SK-N-SH (cell line): ENCODE measurements around the gene EEF1E1. TPM values are rescaled to one million over a fixed set of nuclear protein-coding genes. Genes with fewer than 3 reads are reported as not detected.

Experiments
- CTCF ChIA-PET: fragments of 300-600, 350-600 bp; formaldehyde crosslinking; extraction: SDS; loops from one replicate; lab custom pipeline; 2021; lab: Yijun Ruan, JAX
- POLR2A ChIA-PET: fragments of 350-600 bp; sonication (Branson Sonifier 250); formaldehyde crosslinking; extraction: SDS; loops from one replicate; lab custom pipeline; 2020; ENCODE audit warnings: antibody characterized with exemption, inconsistent platforms; lab: Yijun Ruan, JAX
- DNase-seq: peaks from one replicate; pipeline ENCODE4 v3.0.0; 2012
- H2AFZ ChIP-seq: fragments of 200-600 bp; sonication (generic); 2 replicates; pipeline ENCODE4 v1.8.1; 2016; ENCODE audit warnings: antibody characterized with exemption, mild to moderate bottlenecking, low read depth
- H3F3A ChIP-seq: fragments of 200-600 bp; sonication (generic); replicated peaks from 2 replicates; pipeline ENCODE3; 2016; ENCODE audit warnings: antibody characterized with exemption, mild to moderate bottlenecking; ENCODE audit not compliant: insufficient read depth
- H3K27ac ChIP-seq, 2 experiments: fragments of 200-500 bp in 1 of 2; fragments of 200-600 bp in 1 of 2; sonication (Bioruptor generic) in 1 of 2; sonication (generic), shearing (Covaris generic) in 1 of 2; 2 replicates each; pipeline versions ENCODE4 v1.5.1 to v1.6.1; 2014 to 2016; ENCODE audit warnings: low read depth in 2 of 2, inconsistent platforms in 1 of 2, low read length in 1 of 2, mild to moderate bottlenecking in 1 of 2, mixed read lengths in 1 of 2
- H3K27me3 ChIP-seq: fragments of 200-600 bp; sonication (generic), shearing (Covaris generic); 2 replicates; pipeline ENCODE4 v1.6.1; 2016; ENCODE audit warnings: mixed run types; ENCODE audit not compliant: insufficient read depth
- H3K36me3 ChIP-seq, 2 experiments: fragments of 200-500 bp in 1 of 2; fragments of 200-600 bp in 1 of 2; sonication (Bioruptor generic) in 1 of 2; sonication (generic) in 1 of 2; replicated peaks in 1 of 2; 2 replicates each; pipeline versions ENCODE3 to v1.5.1; 2014 to 2016; ENCODE audit warnings: low read length in 1 of 2, mild to moderate bottlenecking in 1 of 2; ENCODE audit not compliant: insufficient read depth in 2 of 2, control insufficient read depth in 1 of 2
- H3K4me1 ChIP-seq, 2 experiments: fragments of 200-500 bp in 1 of 2; fragments of 200-600 bp in 1 of 2; sonication (Bioruptor generic) in 1 of 2; sonication (generic), shearing (Covaris generic) in 1 of 2; 2 replicates each; pipeline versions ENCODE4 v1.5.1 to v1.6.1; 2014 to 2016; ENCODE audit warnings: low read depth in 1 of 2, low read length in 1 of 2, mixed run types in 1 of 2; ENCODE audit not compliant: insufficient read depth in 2 of 2, control insufficient read depth in 1 of 2
- H3K4me2 ChIP-seq: fragments of 200-600 bp; sonication (generic), shearing (Covaris generic); 2 replicates; pipeline ENCODE4 v1.6.1; 2017; ENCODE audit warnings: mixed run types
- H3K4me3 ChIP-seq, 2 experiments: fragments of 200-500 bp in 1 of 2; fragments of 200-600 bp in 1 of 2; sonication (Bioruptor generic) in 1 of 2; sonication (generic), shearing (Covaris generic) in 1 of 2; 2 replicates each; pipeline versions ENCODE4 v1.5.1 to v1.8.1; 2014 to 2016; ENCODE audit warnings: low read depth in 2 of 2, inconsistent platforms in 1 of 2, low read length in 1 of 2, mild to moderate bottlenecking in 1 of 2, mixed read lengths in 1 of 2, moderate library complexity in 1 of 2
- H3K79me2 ChIP-seq: fragments of 200-600 bp; sonication (generic); 2 replicates; pipeline ENCODE4 v1.8.1; 2017; ENCODE audit warnings: mild to moderate bottlenecking; ENCODE audit not compliant: insufficient read depth
- H3K9ac ChIP-seq: fragments of 200-600 bp; sonication (generic); 2 replicates; pipeline ENCODE4 v1.6.1; 2017; ENCODE audit warnings: mixed run types
- H3K9me2 ChIP-seq: fragments of 200-600 bp; sonication (generic); 2 replicates; pipeline ENCODE4 v1.6.1; 2017; ENCODE audit warnings: mixed run types
- H3K9me3 ChIP-seq: fragments of 200-600 bp; sonication (generic); 2 replicates; pipeline ENCODE4 v1.6.1; 2017; ENCODE audit warnings: mixed run types, mild to moderate bottlenecking, moderate library complexity
- H4K20me1 ChIP-seq: fragments of 200-600 bp; sonication (generic); 2 replicates; pipeline ENCODE4 v1.6.1; 2017; ENCODE audit warnings: mild to moderate bottlenecking, mixed run types; ENCODE audit not compliant: insufficient read depth
- FOSL2 ChIP-seq: IDR thresholded peaks from 2 replicates; pipeline ENCODE4 v1.4.0; 2012; ENCODE audit warnings: low read depth, mild to moderate bottlenecking, moderate library complexity, borderline replicate concordance
- FOXJ3 ChIP-seq: sonication (generic); formaldehyde crosslinking; IDR thresholded peaks from 2 replicates; pipeline ENCODE4 v1.5.1; 2020; ENCODE audit warnings: mild to moderate bottlenecking, missing genetic modification reagents
- MXI1 ChIP-seq: IDR thresholded peaks from 2 replicates; pipeline ENCODE4 v1.6.1; 2012; ENCODE audit warnings: mild to moderate bottlenecking, low read depth, low read length, improper control_type of control experiment
- NRF1 ChIP-seq: IDR thresholded peaks from 2 replicates; pipeline ENCODE4 v1.6.1; 2012; ENCODE audit warnings: low read depth, mild to moderate bottlenecking, low read length
- PBX3 ChIP-seq: IDR thresholded peaks from 2 replicates; pipeline ENCODE4; 2012
- POLR2AphosphoS5 ChIP-seq: IDR thresholded peaks from 2 replicates; pipeline ENCODE4 v1.6.1; 2012; ENCODE audit warnings: low read depth, low read length
- REST ChIP-seq: IDR thresholded peaks from 2 replicates; pipeline ENCODE4 v1.6.1; 2012; ENCODE audit warnings: mild to moderate bottlenecking, low read depth, low read length, moderate library complexity
- SIN3A ChIP-seq: IDR thresholded peaks from 2 replicates; pipeline ENCODE4 v1.6.1; 2012; ENCODE audit warnings: low read depth, mild to moderate bottlenecking, low read length, moderate library complexity, borderline replicate concordance
- USF1 ChIP-seq: IDR thresholded peaks from 2 replicates; pipeline ENCODE4 v1.4.0; 2012; ENCODE audit warnings: low read depth, borderline replicate concordance
- USF2 ChIP-seq: fragments of 150-350 bp; IDR thresholded peaks from 2 replicates; pipeline ENCODE4 v1.6.1; 2017; ENCODE audit warnings: antibody characterized with exemption, low read length, low read depth, borderline replicate concordance
- WGBS: methylation state at CpG from one replicate; pipeline ENCODE4 v1.1.6; 2017; ENCODE audit warnings: low lambda C conversion rate; 5-methylcytosine and 5-hydroxymethylcytosine counted together
- polyA plus RNA-seq, 3 experiments: library from polyadenylated mRNA; depleted of rRNA; stranded (reverse); fragments of >200 nt; gene quantifications; 2 replicates each; pipeline ENCODE4 v1.2.3, GENCODE V29; 2012
- TF ChIP-seq, protein P1 (sequence below): fragments of 200-600 bp; sonication (generic); IDR thresholded peaks from 2 replicates; pipeline ENCODE4 v1.6.1; 2017; ENCODE audit warnings: antibody characterized with exemption, mild to moderate bottlenecking, moderate library complexity

The EEF1E1 gene
- polyA plus RNA-seq, 1 of the 3 experiments (the other 2 are of a cell fraction): 60.8 TPM

DNA sequence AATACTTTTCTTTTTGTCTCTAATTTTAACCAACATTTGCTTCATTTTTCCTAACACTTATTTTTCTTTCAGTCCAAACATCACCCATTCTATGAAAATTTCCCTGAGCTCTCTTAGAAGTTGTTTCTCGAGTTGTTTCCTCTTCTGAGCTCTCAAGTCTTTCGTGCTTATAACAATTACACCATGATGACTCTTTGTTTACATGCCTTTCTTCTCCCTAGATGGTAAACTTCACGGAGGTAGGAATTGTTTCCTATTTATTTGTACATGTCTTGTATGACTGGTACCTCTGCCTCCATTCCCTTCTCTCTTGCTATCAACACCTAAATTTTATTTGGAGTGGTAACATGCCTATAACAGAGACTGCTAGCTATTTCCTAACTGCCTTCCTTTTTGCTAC lies 44.6 kb downstream of the EEF1E1 start:
- Histone ChIP-seq H4K20me1 (no peaks in the 10 kb centered on the region), H3K4me2 (no peak overlapping the region), H2AFZ (no peak overlapping the region), H3K9ac (no peak overlapping the region), H3K9me2 (no peaks in the 10 kb centered on the region), H3K27ac (no peak overlapping the region), H3K9me3 (no peaks in the 10 kb centered on the region), H3K4me1 (no peaks in the 10 kb centered on the region; a peak in 1 of 4 replicates), H3F3A (peaks cover 4% of the 10 kb centered on the region), H3K36me3 (peaks cover 12 to 38% of the 10 kb centered on the region in 2 experiments), H3K79me2 (no peaks in the 10 kb centered on the region; the same call in 1 of the 2 replicates), H3K27me3 (no peaks in the 10 kb centered on the region), H3K4me3 (no peak overlapping the region)
- TF ChIP-seq SIN3A (no peak), MXI1 (no peak), POLR2AphosphoS5 (no peak)
- WGBS: 87% methylated on average over 3 of the region's 3 CpGs
- no peak for DNase-seq
- POLR2A ChIA-PET: interaction anchor here (0.6 kb wide), 1 partner anchor 37 kb away, joined by 3 read pairs; no protein-coding TSS in a partner anchor
- CTCF ChIA-PET: interaction anchor here (1.2 to 1.7 kb wide), 3 partner anchors 51 to 335 kb away, joined by 3 to 7 read pairs (median 6); no protein-coding TSS in a partner anchor

DNA sequence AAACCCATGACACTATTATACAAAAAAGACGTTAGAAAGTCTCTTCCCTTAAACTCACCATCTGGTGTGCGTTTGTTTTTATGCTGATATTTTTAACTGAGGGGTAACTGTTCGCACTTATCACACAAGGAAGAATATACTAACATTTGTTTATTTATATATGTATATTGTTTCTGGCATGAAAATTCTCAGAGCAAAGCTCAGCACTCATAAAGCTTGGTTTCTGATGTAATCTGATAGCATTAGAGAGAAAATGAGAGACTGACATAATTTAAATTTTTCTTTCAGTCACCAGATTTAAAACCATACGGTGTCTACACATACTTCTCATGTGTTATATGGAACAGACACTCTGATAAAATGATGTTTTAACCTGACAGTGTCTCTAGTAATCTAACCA lies 45.1 kb downstream of the EEF1E1 start:
- Histone ChIP-seq H3K4me2 (no peak overlapping the region), H4K20me1 (no peaks in the 10 kb centered on the region), H3K4me3 (no peak overlapping the region), H3K9ac (no peak overlapping the region), H3K4me1 (no peaks in the 10 kb centered on the region), H2AFZ (no peak overlapping the region)
- CTCF ChIA-PET: interaction anchor here (0.8 to 1.7 kb wide), 2 partner anchors 32 to 335 kb away, joined by 3 to 6 read pairs; no protein-coding TSS in a partner anchor
- 89% methylated on average over 4 of the region's 4 CpGs for WGBS
- no peak for TF ChIP-seq POLR2AphosphoS5
- TF ChIP-seq FOSL2: no peak
- no peak for TF ChIP-seq REST
- TF ChIP-seq FOXJ3: no peak
- no peak for TF ChIP-seq USF1
- TF ChIP-seq, protein P1, sequence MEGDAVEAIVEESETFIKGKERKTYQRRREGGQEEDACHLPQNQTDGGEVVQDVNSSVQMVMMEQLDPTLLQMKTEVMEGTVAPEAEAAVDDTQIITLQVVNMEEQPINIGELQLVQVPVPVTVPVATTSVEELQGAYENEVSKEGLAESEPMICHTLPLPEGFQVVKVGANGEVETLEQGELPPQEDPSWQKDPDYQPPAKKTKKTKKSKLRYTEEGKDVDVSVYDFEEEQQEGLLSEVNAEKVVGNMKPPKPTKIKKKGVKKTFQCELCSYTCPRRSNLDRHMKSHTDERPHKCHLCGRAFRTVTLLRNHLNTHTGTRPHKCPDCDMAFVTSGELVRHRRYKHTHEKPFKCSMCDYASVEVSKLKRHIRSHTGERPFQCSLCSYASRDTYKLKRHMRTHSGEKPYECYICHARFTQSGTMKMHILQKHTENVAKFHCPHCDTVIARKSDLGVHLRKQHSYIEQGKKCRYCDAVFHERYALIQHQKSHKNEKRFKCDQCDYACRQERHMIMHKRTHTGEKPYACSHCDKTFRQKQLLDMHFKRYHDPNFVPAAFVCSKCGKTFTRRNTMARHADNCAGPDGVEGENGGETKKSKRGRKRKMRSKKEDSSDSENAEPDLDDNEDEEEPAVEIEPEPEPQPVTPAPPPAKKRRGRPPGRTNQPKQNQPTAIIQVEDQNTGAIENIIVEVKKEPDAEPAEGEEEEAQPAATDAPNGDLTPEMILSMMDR: no peak
- no peak for TF ChIP-seq PBX3
- no peak for TF ChIP-seq USF2
- no peak for TF ChIP-seq NRF1
- TF ChIP-seq, all 33 proteins: peak for 0
- Histone ChIP-seq H3K9me2 (no peaks in the 10 kb centered on the region), H3K9me3 (no peaks in the 10 kb centered on the region), H3K27me3 (no peaks in the 10 kb centered on the region), H3F3A (peaks cover 4% of the 10 kb centered on the region), H3K79me2 (no peaks in the 10 kb centered on the region), H3K27ac (no peak overlapping the region), H3K36me3 (peaks cover 10 to 38% of the 10 kb centered on the region in 2 experiments)
- DNase-seq: no peak
- POLR2A ChIA-PET: no interaction called here
